ENCODE data around the gene CATSPERZ. TPM values are rescaled to one million over a fixed set of nuclear protein-coding genes. Genes with fewer than 3 reads are reported as not detected.
"Not testable (repeated sequence)": the region's sequence is repeated elsewhere in the genome, so short reads cannot be mapped to it uniquely, and the experiment has no call there.

Gene CATSPERZ
- total and polyA plus RNA-seq, 8 donors: 0.18 to 11.3 (median 3.5) TPM; not detected in 4

GRCh38 chr11:64321533-64321932 lies 21.4 kb downstream of the CATSPERZ start:
- Histone ChIP-seq H3K27ac (peak overlapping the region; percentile 84 to 99 (median 95)), H3K4me3 (no peak overlapping the region), H3K36me3 (peaks cover 14 to 33% (median 28%) of the 10 kb centered on the region in 4 donors), H3K27me3 (no peaks in the 10 kb centered on the region), H3K9me3 (no peaks in the 10 kb centered on the region), H3K4me1 (peaks cover 22 to 54% (median 49%) of the 10 kb centered on the region in 4 donors)
- intact Hi-C loops (cut with DNase I; ENCODE audit: low total_unique reads): no loop called here
- TF ChIP-seq POLR2AphosphoS5 (IDR thresholded peaks at IDR 0.05) (peak in 2 of 3 donors; percentile 64 to 75), POLR2A (IDR thresholded peaks at IDR 0.05) (no peak)
- DNase-seq: peak; percentile 81 to 87
- 36 to 81% (median 48%) methylated on average over 5 of the region's 5 CpGs for WGBS, 5 donors

GRCh38 chr11:64322925-64323260 lies 22.7 kb downstream of the CATSPERZ start:
- DNase-seq: peak in 1 of 2 donors; percentile 4
- H3K27ac ChIP-seq: peak overlapping the region in 2 of 5 donors; percentile 98 to 99
- no peaks in the 10 kb centered on the region for H3K9me3 ChIP-seq
- H3K4me3 ChIP-seq: no peak overlapping the region
- no peaks in the 10 kb centered on the region for H3K27me3 ChIP-seq
- peaks cover 18 to 47% (median 44%) of the 10 kb centered on the region in 4 donors for H3K4me1 ChIP-seq
- H3K36me3 ChIP-seq: peaks cover 14 to 33% (median 28%) of the 10 kb centered on the region in 4 donors
- TF ChIP-seq POLR2AphosphoS5 (IDR thresholded peaks at IDR 0.05) (no peak), EP300 (IDR thresholded peaks at IDR 0.05) (no peak), POLR2A (IDR thresholded peaks at IDR 0.05) (no peak)
- TF ChIP-seq, protein P1, sequence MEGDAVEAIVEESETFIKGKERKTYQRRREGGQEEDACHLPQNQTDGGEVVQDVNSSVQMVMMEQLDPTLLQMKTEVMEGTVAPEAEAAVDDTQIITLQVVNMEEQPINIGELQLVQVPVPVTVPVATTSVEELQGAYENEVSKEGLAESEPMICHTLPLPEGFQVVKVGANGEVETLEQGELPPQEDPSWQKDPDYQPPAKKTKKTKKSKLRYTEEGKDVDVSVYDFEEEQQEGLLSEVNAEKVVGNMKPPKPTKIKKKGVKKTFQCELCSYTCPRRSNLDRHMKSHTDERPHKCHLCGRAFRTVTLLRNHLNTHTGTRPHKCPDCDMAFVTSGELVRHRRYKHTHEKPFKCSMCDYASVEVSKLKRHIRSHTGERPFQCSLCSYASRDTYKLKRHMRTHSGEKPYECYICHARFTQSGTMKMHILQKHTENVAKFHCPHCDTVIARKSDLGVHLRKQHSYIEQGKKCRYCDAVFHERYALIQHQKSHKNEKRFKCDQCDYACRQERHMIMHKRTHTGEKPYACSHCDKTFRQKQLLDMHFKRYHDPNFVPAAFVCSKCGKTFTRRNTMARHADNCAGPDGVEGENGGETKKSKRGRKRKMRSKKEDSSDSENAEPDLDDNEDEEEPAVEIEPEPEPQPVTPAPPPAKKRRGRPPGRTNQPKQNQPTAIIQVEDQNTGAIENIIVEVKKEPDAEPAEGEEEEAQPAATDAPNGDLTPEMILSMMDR (IDR thresholded peaks at IDR 0.05): no peak
- intact Hi-C loops (cut with DNase I; ENCODE audit: low total_unique reads): no loop called here
- WGBS, 5 donors: 86 to 96% (median 87%) methylated on average over 7 of the region's 7 CpGs

GRCh38 chr11:64323373-64323772 lies 23.2 kb downstream of the CATSPERZ start:
- DNase-seq: no peak

DNA sequence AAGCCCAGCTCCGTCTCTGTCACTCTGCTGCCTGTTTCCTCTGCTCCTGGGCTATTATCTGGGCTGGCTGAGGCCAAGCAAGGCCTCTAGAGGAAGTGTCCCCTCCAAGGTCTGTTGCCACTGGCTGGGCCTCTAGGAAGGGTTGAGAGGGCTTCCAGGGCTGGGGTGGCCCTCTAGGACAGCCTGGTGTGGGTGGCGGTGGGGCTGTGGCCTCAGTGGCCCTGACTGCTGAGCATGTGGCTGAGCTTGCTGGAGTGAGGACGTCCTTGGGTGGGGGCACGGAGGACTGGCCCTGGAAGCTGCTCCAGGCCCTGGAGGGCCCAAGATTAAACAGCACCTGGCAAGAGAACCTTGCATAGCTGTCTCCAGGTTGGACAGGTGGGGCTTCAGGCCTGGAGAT lies 23.8 kb downstream of the CATSPERZ start:
- peaks cover 14 to 33% (median 28%) of the 10 kb centered on the region in 4 donors for H3K36me3 ChIP-seq
- intact Hi-C loops (cut with DNase I; ENCODE audit: low total_unique reads); H3K4me3 ChIP-seq; H3K27me3 ChIP-seq; H3K9me3 ChIP-seq; DNase-seq: not testable (repeated sequence)
- 84 to 96% (median 88%) methylated on average over 4 of the region's 4 CpGs; no CpG with 5 or more reads in 1 of the 5 donors for WGBS, 5 donors
- H3K4me1 ChIP-seq: peaks cover 13 to 45% (median 39%) of the 10 kb centered on the region in 4 donors
- H3K27ac ChIP-seq: peak overlapping the region in 1 of 5 donors; percentile 11

More at GRCh38 chr11:64323373-64323772, 23.2 kb downstream of the CATSPERZ start:
- WGBS, 5 donors: 73 to 80% (median 78%) methylated on average over 5 of the region's 5 CpGs
- TF ChIP-seq, protein P1 (IDR thresholded peaks at IDR 0.05): no peak
- TF ChIP-seq POLR2AphosphoS5 (IDR thresholded peaks at IDR 0.05) (no peak), EP300 (IDR thresholded peaks at IDR 0.05) (no peak), POLR2A (IDR thresholded peaks at IDR 0.05) (no peak)
- intact Hi-C loops (cut with DNase I; ENCODE audit: low total_unique reads): no loop called here
- Histone ChIP-seq H3K27ac (peak overlapping the region in 1 of 5 donors; percentile 11), H3K36me3 (peaks cover 14 to 33% (median 28%) of the 10 kb centered on the region in 4 donors), H3K9me3 (no peaks in the 10 kb centered on the region), H3K27me3 (no peaks in the 10 kb centered on the region), H3K4me3 (no peak overlapping the region), H3K4me1 (peaks cover 18 to 47% (median 43%) of the 10 kb centered on the region in 4 donors)

DNA sequence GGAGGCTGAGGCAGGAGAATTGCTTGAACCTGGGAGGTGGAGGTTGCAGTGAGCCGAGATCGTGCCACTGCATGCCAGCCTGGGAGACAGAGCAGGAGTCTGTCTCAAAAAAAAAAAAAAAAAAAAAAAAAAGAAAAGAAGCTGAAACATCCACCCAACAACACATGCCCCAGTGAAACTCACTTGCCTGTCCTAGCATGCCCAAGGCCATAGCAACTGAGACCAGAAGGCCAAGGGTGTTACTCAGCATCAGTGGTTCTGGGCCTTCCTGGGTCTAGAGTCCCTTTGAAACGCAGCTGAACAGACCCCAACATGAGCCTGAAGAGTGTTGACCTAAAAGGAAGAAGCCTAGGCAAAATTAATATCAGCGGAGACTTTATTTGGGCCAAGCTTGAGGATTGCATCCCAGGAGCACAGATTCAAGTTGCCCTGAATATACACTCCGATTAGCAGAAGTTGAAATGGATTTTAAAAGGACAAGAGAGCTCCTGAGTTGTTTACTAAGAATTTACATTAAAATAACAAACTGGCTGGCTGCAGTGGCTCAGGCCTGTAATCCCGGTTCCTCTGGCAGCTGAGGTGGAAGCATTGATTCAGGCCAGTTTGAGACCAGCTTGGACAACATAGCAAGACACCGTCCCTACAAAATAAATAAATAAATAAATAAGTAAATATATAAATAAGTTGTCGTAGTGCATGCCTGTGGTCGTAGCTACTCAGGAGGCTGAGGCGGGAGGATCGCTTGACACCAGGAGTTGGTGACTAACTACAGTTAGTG lies 24.7 kb downstream of the CATSPERZ start:
- Histone ChIP-seq H3K27ac (no peak overlapping the region), H3K36me3 (peaks cover 14 to 33% (median 28%) of the 10 kb centered on the region in 4 donors), H3K4me3 (no peak overlapping the region), H3K27me3 (no peaks in the 10 kb centered on the region), H3K9me3 (no peaks in the 10 kb centered on the region), H3K4me1 (peaks cover 5 to 45% (median 39%) of the 10 kb centered on the region in 4 donors)
- intact Hi-C loops (cut with DNase I; ENCODE audit: low total_unique reads): no loop called here
- no peak for TF ChIP-seq POLR2A (IDR thresholded peaks at IDR 0.05)
- no peak for TF ChIP-seq POLR2AphosphoS5 (IDR thresholded peaks at IDR 0.05)
- TF ChIP-seq, protein P1 (IDR thresholded peaks at IDR 0.05): no peak
- TF ChIP-seq EP300 (IDR thresholded peaks at IDR 0.05): no peak
- WGBS, 5 donors: 71 to 87% (median 79%) methylated on average over 10 to 11 of the region's 11 CpGs
- DNase-seq: no peak
